CD14-positive monocyte (primary cell): ENCODE results near the gene LRRC7. TPM values are rescaled to one million over a fixed set of nuclear protein-coding genes. Genes with fewer than 3 reads are reported as not detected.

Experiments used
- DNase-seq, 3 donors: peaks; one replicate each; pipeline ENCODE4 v3.0.0-alpha.2; 2011 to 2022
- H2AFZ ChIP-seq: 2 replicates; pipeline ENCODE4 v1.6.0; 2012; ENCODE audit warnings: mild to moderate bottlenecking, low read depth, low read length, inconsistent platforms; ENCODE audit not compliant: insufficient read depth, poor library complexity, severe bottlenecking
- H3K27ac ChIP-seq, 2 donors: 1 replicate in 1 of 2; 2 replicates in 1 of 2; pipeline ENCODE4 v1.5.1; 2012 to 2013; ENCODE audit warnings: low read length in 2 of 2, control low read depth in 1 of 2, inconsistent platforms in 1 of 2, low read depth in 1 of 2, mild to moderate bottlenecking in 1 of 2
- H3K27me3 ChIP-seq, 2 donors: one replicate each; pipeline versions ENCODE4 v1.6.0 to v1.6.1; 2011 to 2013; ENCODE audit warnings: low read length in 2 of 2; ENCODE audit not compliant: control insufficient read depth in 2 of 2, insufficient read depth in 2 of 2
- H3K36me3 ChIP-seq, 2 donors: replicated peaks in 1 of 2; 1 replicate in 1 of 2; 2 replicates in 1 of 2; pipeline versions ENCODE4 v1.5.1 to v1.6.1; 2012 to 2013; ENCODE audit warnings: low read length in 2 of 2, control low read depth in 1 of 2, inconsistent platforms in 1 of 2, mild to moderate bottlenecking in 1 of 2; ENCODE audit not compliant: insufficient read depth in 2 of 2, control insufficient read depth in 1 of 2
- H3K4me1 ChIP-seq, 2 donors: 1 replicate in 1 of 2; 2 replicates in 1 of 2; pipeline versions ENCODE4 v1.5.1 to v1.6.1; 2012 to 2013; ENCODE audit warnings: low read length in 2 of 2, control low read depth in 1 of 2, inconsistent platforms in 1 of 2, mild to moderate bottlenecking in 1 of 2, moderate library complexity in 1 of 2; ENCODE audit not compliant: insufficient read depth in 2 of 2, control insufficient read depth in 1 of 2
- H3K4me2 ChIP-seq: replicated peaks from 2 replicates; pipeline ENCODE3; 2012; ENCODE audit warnings: low read length, moderate library complexity, mild to moderate bottlenecking; ENCODE audit not compliant: poor library complexity, severe bottlenecking; ENCODE audit errors: extremely low read depth
- H3K4me3 ChIP-seq, 3 experiments: fragments of 200-600 bp in 1 of 3; sonication (generic) in 1 of 3; replicated peaks in 1 of 3; 1 replicate in 2 of 3; 2 replicates in 1 of 3; pipeline ENCODE4 v1.5.1; 2011 to 2013; ENCODE audit warnings: low read length in 3 of 3, mild to moderate bottlenecking in 3 of 3, control low read depth in 2 of 3, low read depth in 2 of 3, inconsistent platforms in 1 of 3, moderate library complexity in 1 of 3
- H3K79me2 ChIP-seq: 2 replicates; pipeline ENCODE4 v1.6.0; 2012; ENCODE audit warnings: mild to moderate bottlenecking, control low read depth, inconsistent platforms, low read length, moderate library complexity; ENCODE audit not compliant: insufficient read depth
- H3K9ac ChIP-seq: 2 replicates; pipeline ENCODE4 v1.6.0; 2017; ENCODE audit warnings: low read length, mild to moderate bottlenecking; ENCODE audit not compliant: insufficient read depth, poor library complexity, severe bottlenecking
- H3K9me3 ChIP-seq, 2 donors: replicated peaks in 1 of 2; 1 replicate in 1 of 2; 2 replicates in 1 of 2; pipeline versions ENCODE4 v1.5.1 to v1.6.1; 2012 to 2013; ENCODE audit warnings: low read length in 2 of 2, control low read depth in 1 of 2; ENCODE audit not compliant: control insufficient read depth in 1 of 2, insufficient read depth in 1 of 2
- H4K20me1 ChIP-seq: 2 replicates; pipeline ENCODE4 v1.6.0; 2012; ENCODE audit warnings: mild to moderate bottlenecking, low read length, control low read depth, moderate library complexity; ENCODE audit not compliant: insufficient read depth
- H3K27ac Mint-ChIP-seq, 7 donors: one replicate each; pipeline ENCODE4 v1.8.0; 2020; ENCODE audit warnings: mild to moderate bottlenecking in 7 of 7, mixed read lengths in 7 of 7, moderate library complexity in 6 of 7, inconsistent platforms in 2 of 7
- H3K27me3 Mint-ChIP-seq, 3 donors: one replicate each; pipeline ENCODE4 v1.8.0; 2021 to 2022; ENCODE audit warnings: low read depth in 3 of 3, mild to moderate bottlenecking in 3 of 3, mixed read lengths in 3 of 3, moderate library complexity in 3 of 3, inconsistent platforms in 1 of 3
- H3K36me3 Mint-ChIP-seq, 2 donors: one replicate each; pipeline ENCODE4 v1.8.0; 2020; ENCODE audit warnings: mixed read lengths in 2 of 2, inconsistent platforms in 1 of 2, mild to moderate bottlenecking in 1 of 2
- H3K4me1 Mint-ChIP-seq: one replicate; pipeline ENCODE4 v1.8.0; 2020; ENCODE audit warnings: mild to moderate bottlenecking, mixed read lengths
- H3K4me3 Mint-ChIP-seq, 2 donors: one replicate each; pipeline ENCODE4 v1.8.0; 2020; ENCODE audit warnings: mild to moderate bottlenecking in 2 of 2, mixed read lengths in 2 of 2, moderate library complexity in 1 of 2
- H3K9me3 Mint-ChIP-seq, 7 donors: one replicate each; pipeline ENCODE4 v1.8.0; 2020 to 2022; ENCODE audit warnings: mixed read lengths in 7 of 7, mild to moderate bottlenecking in 6 of 7, moderate library complexity in 6 of 7, inconsistent platforms in 2 of 7
- CTCF ChIP-seq: fragments of 200-600 bp; IDR thresholded peaks from one replicate; pipeline ENCODE4 v1.8.0; 2022; ENCODE audit warnings: antibody characterized with exemption, mild to moderate bottlenecking
- WGBS: methylation state at CpG from one replicate; pipeline ENCODE4 v1.1.5; 2013; ENCODE audit warnings: missing lambda C conversion rate; ENCODE audit not compliant: insufficient coverage; 5-methylcytosine and 5-hydroxymethylcytosine counted together
- intact Hi-C, 2 donors: fragments of 100-400 bp; cut with micrococcal nuclease; formaldehyde crosslinking; loops; one replicate each; pipeline versions ENCODE4 v1.15.0 to v1.15.1; 2023
- polyA plus RNA-seq, 3 donors: library from polyadenylated mRNA; depleted of rRNA in 1 of 3; unstranded in 2 of 3; stranded (reverse) in 1 of 3; fragments of 300-500 nt in 2 of 3; fragments of >200 nt in 1 of 3; fragmentation: Illumina TruSeq in 2 of 3; gene quantifications; 1 replicate in 2 of 3; 2 replicates in 1 of 3; pipeline ENCODE4 v1.2.3, GENCODE V29; 2012 to 2021

Gene LRRC7
- polyA plus RNA-seq, 3 donors = not detected

GRCh38 chr1:69847670-69848069 is 279.9 kb downstream of the LRRC7 start:
- H3K9me3 Mint-ChIP-seq = peaks cover 0 to 7% (median 0%) of the 10 kb centered on the region in 7 donors
- Histone ChIP-seq H3K4me2 (no peak overlapping the region), H3K79me2 (no peaks in the 10 kb centered on the region), H3K9ac (no peak overlapping the region), H3K9me3 (no peaks in the 10 kb centered on the region), H3K36me3 (no peaks in the 10 kb centered on the region), H4K20me1 (no peaks in the 10 kb centered on the region), H3K27ac (no peak overlapping the region), H3K27me3 (no peaks in the 10 kb centered on the region), H3K4me3 (no peak overlapping the region), H2AFZ (no peak overlapping the region), H3K4me1 (no peaks in the 10 kb centered on the region)
- no peaks in the 10 kb centered on the region for H3K4me1 Mint-ChIP-seq
- no peak for TF ChIP-seq CTCF
- WGBS = 92% methylated on average over 3 of the region's 4 CpGs
- H3K36me3 Mint-ChIP-seq = no peaks in the 10 kb centered on the region
- intact Hi-C loops = no loop called here
- no peak for DNase-seq
- H3K27me3 Mint-ChIP-seq = no peaks in the 10 kb centered on the region
- no peak overlapping the region for H3K4me3 Mint-ChIP-seq
- H3K27ac Mint-ChIP-seq = no peak overlapping the region

- Mint-ChIP-seq H3K4me3 (no peak overlapping the region), H3K27ac (no peak overlapping the region), H3K36me3 (no peaks in the 10 kb centered on the region), H3K4me1 (no peaks in the 10 kb centered on the region), H3K9me3 (peaks cover 0 to 12% (median 0%) of the 10 kb centered on the region in 7 donors), H3K27me3 (peaks cover 0 to 3% (median 0%) of the 10 kb centered on the region in 3 donors)
- no peaks in the 10 kb centered on the region for H3K27me3 ChIP-seq
- no peak overlapping the region for H3K4me2 ChIP-seq
- no peak overlapping the region for H2AFZ ChIP-seq
- no peaks in the 10 kb centered on the region for H3K9me3 ChIP-seq
- intact Hi-C loops = no loop called here
- no peaks in the 10 kb centered on the region for H4K20me1 ChIP-seq
- H3K4me3 ChIP-seq = no peak overlapping the region
- no peak overlapping the region for H3K9ac ChIP-seq
- no peak overlapping the region for H3K27ac ChIP-seq
- H3K79me2 ChIP-seq = no peaks in the 10 kb centered on the region
- no CpG with 5 or more reads among the region's 4 CpGs for WGBS
- no peak for TF ChIP-seq CTCF
- DNase-seq = no peak
- H3K36me3 ChIP-seq = no peaks in the 10 kb centered on the region
- H3K4me1 ChIP-seq = no peaks in the 10 kb centered on the region
Observed at GRCh38 chr1:69852151-69852550, 284.4 kb downstream of the LRRC7 start.
